MM.1S (cell line): Measurements from ENCODE around the gene GNA14.

ENCODE experiments used
- DNase-seq: peaks from one replicate; pipeline ENCODE4 v3.0.0-alpha.2; 2015
- H2AFZ ChIP-seq: fragments of 300-600 bp; sonication (generic); 2 replicates; pipeline ENCODE4 v1.6.0; 2016; ENCODE audit warnings: antibody characterized with exemption, low read length
- H3F3A ChIP-seq: fragments of 300-600 bp; sonication (generic); 2 replicates; pipeline ENCODE4 v1.6.1; 2016; ENCODE audit warnings: mild to moderate bottlenecking, antibody characterized with exemption, low read length, moderate library complexity, mixed read lengths; ENCODE audit not compliant: insufficient read depth
- H3K27ac ChIP-seq: fragments of 300-600 bp; sonication (generic); 2 replicates; pipeline ENCODE4 v1.5.1; 2016; ENCODE audit warnings: mild to moderate bottlenecking, low read length
- H3K27me3 ChIP-seq: fragments of 300-600 bp; sonication (generic); replicated peaks from 2 replicates; pipeline ENCODE4 v1.6.0; 2016; ENCODE audit warnings: low read length; ENCODE audit not compliant: insufficient read depth
- H3K36me3 ChIP-seq: fragments of 300-600 bp; sonication (generic); replicated peaks from 2 replicates; pipeline ENCODE4 v1.6.1; 2016; ENCODE audit warnings: mild to moderate bottlenecking, low read length, mixed read lengths; ENCODE audit not compliant: insufficient read depth
- H3K4me1 ChIP-seq: fragments of 300-600 bp; sonication (generic); 2 replicates; pipeline ENCODE4 v1.6.1; 2016; ENCODE audit warnings: low read length, mixed read lengths
- H3K4me2 ChIP-seq: fragments of 300-600 bp; sonication (generic); 2 replicates; pipeline ENCODE4 v1.6.0; 2016; ENCODE audit warnings: low read depth, low read length
- H3K4me3 ChIP-seq: fragments of 300-600 bp; sonication (generic); 2 replicates; pipeline ENCODE4 v1.5.1; 2016; ENCODE audit warnings: low read length, mixed read lengths
- H3K79me2 ChIP-seq: fragments of 300-600 bp; sonication (generic); 2 replicates; pipeline ENCODE4 v1.6.1; 2016; ENCODE audit warnings: mixed run types, low read length, mixed read lengths
- H3K9ac ChIP-seq: fragments of 300-600 bp; sonication (generic); 2 replicates; pipeline ENCODE4 v1.6.1; 2016; ENCODE audit warnings: low read length, mixed read lengths
- H3K9me2 ChIP-seq: fragments of 300-600 bp; sonication (generic); replicated peaks from 2 replicates; pipeline ENCODE4 v1.6.1; 2016; ENCODE audit warnings: mild to moderate bottlenecking, low read length, mixed read lengths; ENCODE audit not compliant: insufficient read depth
- H3K9me3 ChIP-seq: fragments of 300-600 bp; sonication (generic); replicated peaks from 2 replicates; pipeline ENCODE4 v1.6.1; 2016; ENCODE audit warnings: mild to moderate bottlenecking, low read length, mixed read lengths; ENCODE audit not compliant: insufficient read depth
- H4K20me1 ChIP-seq: fragments of 300-600 bp; sonication (generic); 2 replicates; pipeline ENCODE4 v1.6.1; 2016; ENCODE audit warnings: mild to moderate bottlenecking, low read length, moderate library complexity, mixed read lengths; ENCODE audit not compliant: insufficient read depth
- EZH2 ChIP-seq: fragments of 300-600 bp; sonication (generic); optimal IDR thresholded peaks from 2 replicates; pipeline ENCODE3; 2017; ENCODE audit warnings: low read depth, mild to moderate bottlenecking, antibody characterized with exemption, low read length, mixed read lengths
- EZH2phosphoT487 ChIP-seq: fragments of 300-600 bp; sonication (generic); IDR thresholded peaks from 2 replicates; pipeline ENCODE4 v1.6.1; 2018; ENCODE audit warnings: antibody characterized with exemption, low read length
- TF ChIP-seq, protein P1 (sequence below): fragments of 300-600 bp; sonication (generic); IDR thresholded peaks from 2 replicates; pipeline ENCODE4 v1.5.1; 2016; ENCODE audit warnings: antibody characterized with exemption, low read length, mixed read lengths

The GNA14 gene

DNA sequence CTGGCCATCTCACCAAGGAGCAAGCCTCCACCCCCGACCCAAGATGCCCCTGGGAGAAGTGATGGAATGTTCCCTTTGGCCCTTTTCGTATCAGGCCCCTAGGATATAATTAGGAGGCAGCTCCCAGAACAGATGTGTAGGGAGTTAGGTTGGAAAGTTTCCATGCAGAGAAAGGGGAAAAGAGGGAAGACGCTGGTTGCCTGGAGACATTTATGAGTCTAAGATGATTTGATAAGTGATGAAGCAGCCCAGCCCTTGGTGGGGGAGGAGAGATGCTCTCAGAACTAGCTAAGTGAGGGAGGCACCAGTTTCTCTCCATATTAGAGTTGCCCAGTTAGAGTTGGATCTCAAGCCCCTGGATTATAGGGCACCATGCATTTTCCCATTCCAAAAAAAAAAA, 137.5 kb downstream of the GNA14 start:
- H3F3A ChIP-seq, result no peaks in the 10 kb centered on the region
- no peaks in the 10 kb centered on the region for H3K9me3 ChIP-seq
- TF ChIP-seq, protein P1, sequence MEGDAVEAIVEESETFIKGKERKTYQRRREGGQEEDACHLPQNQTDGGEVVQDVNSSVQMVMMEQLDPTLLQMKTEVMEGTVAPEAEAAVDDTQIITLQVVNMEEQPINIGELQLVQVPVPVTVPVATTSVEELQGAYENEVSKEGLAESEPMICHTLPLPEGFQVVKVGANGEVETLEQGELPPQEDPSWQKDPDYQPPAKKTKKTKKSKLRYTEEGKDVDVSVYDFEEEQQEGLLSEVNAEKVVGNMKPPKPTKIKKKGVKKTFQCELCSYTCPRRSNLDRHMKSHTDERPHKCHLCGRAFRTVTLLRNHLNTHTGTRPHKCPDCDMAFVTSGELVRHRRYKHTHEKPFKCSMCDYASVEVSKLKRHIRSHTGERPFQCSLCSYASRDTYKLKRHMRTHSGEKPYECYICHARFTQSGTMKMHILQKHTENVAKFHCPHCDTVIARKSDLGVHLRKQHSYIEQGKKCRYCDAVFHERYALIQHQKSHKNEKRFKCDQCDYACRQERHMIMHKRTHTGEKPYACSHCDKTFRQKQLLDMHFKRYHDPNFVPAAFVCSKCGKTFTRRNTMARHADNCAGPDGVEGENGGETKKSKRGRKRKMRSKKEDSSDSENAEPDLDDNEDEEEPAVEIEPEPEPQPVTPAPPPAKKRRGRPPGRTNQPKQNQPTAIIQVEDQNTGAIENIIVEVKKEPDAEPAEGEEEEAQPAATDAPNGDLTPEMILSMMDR, result no peak
- TF ChIP-seq EZH2phosphoT487 (no peak), EZH2 (no peak)
- H2AFZ ChIP-seq, result no peak overlapping the region
- H4K20me1 ChIP-seq, result no peaks in the 10 kb centered on the region
- H3K9ac ChIP-seq, result no peak overlapping the region
- H3K27ac ChIP-seq, result no peak overlapping the region
- no peaks in the 10 kb centered on the region for H3K4me1 ChIP-seq
- no peak overlapping the region for H3K4me3 ChIP-seq
- no peaks in the 10 kb centered on the region for H3K9me2 ChIP-seq
- DNase-seq, result no peak
- H3K36me3 ChIP-seq, result no peaks in the 10 kb centered on the region
- no peak overlapping the region for H3K4me2 ChIP-seq
- no peaks in the 10 kb centered on the region for H3K27me3 ChIP-seq
- no peaks in the 10 kb centered on the region for H3K79me2 ChIP-seq

DNA sequence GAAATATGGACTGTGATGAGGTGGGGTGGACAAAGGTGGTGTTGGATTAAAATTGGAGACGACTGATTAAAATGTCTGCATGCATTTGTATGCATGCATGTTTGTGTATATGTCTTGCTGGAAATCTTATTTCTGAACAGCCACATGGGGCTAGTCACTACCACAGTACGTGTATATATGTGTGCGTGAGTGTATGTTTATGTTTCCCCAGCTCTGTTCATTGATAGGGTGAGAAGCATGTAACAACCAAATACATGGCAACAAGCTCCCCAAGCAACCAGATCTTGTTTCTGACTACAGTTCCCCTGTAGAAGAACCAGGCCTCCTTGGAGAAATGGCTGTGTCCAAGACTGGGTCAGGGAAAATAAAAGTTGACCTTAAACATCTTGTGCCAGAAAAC, 139.7 kb downstream of the GNA14 start:
- no peak for TF ChIP-seq EZH2phosphoT487

DNA sequence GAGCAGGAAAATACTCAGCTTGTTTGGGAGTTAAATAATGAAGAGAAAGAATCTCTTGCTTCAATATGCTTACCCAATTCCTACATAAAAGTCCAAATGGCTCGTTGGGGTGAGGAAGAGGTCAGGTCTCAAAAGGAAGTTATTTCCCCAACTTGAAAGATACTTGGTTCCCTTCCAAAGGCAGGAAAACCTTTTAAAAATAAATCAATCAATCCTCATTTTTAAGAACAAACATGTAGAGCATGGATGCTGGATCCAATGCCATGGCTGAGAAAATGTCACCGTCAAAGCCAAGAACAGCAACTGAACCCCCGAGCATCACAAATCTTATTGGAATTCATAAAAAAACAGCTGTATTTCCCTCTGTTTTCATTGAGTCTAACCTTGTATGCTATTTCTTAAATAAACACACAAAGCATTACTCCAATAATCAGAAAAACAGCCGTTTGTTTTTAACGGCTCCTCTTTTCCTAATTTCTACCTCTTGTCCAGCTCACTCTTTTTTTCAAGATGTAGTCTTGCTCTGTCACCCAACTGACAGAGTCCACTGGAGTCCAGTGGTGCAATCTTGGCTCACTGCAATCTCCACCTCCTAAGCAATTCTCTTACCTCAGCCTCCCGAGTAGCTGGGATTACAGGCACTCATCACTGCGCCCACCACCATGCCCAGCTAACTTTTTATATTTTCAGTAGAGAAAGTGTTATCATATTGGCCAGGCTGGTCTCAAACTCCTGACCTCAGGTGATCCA, 140.7 kb downstream of the GNA14 start:
- TF ChIP-seq EZH2phosphoT487 (no peak), EZH2 (no peak)
- TF ChIP-seq, protein P1, result no peak
- Histone ChIP-seq H3K4me1 (no peaks in the 10 kb centered on the region), H2AFZ (no peak overlapping the region), H3K9ac (no peak overlapping the region), H3K9me3 (no peaks in the 10 kb centered on the region), H3K27ac (no peak overlapping the region), H3K4me3 (no peak overlapping the region), H3K9me2 (no peaks in the 10 kb centered on the region), H3K4me2 (no peak overlapping the region), H3K27me3 (no peaks in the 10 kb centered on the region), H4K20me1 (no peaks in the 10 kb centered on the region), H3F3A (no peaks in the 10 kb centered on the region), H3K36me3 (no peaks in the 10 kb centered on the region), H3K79me2 (no peaks in the 10 kb centered on the region)
- no peak for DNase-seq

More for the DNA sequence above, 139.7 kb downstream of the GNA14 start:
- H3K27me3 ChIP-seq, result no peaks in the 10 kb centered on the region
- no peak for DNase-seq
- no peaks in the 10 kb centered on the region for H3K79me2 ChIP-seq
- H3F3A ChIP-seq, result no peaks in the 10 kb centered on the region
- no peak overlapping the region for H3K4me3 ChIP-seq
- no peak overlapping the region for H3K9ac ChIP-seq
- H3K36me3 ChIP-seq, result no peaks in the 10 kb centered on the region
- no peaks in the 10 kb centered on the region for H4K20me1 ChIP-seq
- no peak overlapping the region for H3K27ac ChIP-seq
- no peaks in the 10 kb centered on the region for H3K4me1 ChIP-seq
- H3K9me2 ChIP-seq, result no peaks in the 10 kb centered on the region
- no peaks in the 10 kb centered on the region for H3K9me3 ChIP-seq
- H3K4me2 ChIP-seq, result no peak overlapping the region
- H2AFZ ChIP-seq, result no peak overlapping the region

DNA sequence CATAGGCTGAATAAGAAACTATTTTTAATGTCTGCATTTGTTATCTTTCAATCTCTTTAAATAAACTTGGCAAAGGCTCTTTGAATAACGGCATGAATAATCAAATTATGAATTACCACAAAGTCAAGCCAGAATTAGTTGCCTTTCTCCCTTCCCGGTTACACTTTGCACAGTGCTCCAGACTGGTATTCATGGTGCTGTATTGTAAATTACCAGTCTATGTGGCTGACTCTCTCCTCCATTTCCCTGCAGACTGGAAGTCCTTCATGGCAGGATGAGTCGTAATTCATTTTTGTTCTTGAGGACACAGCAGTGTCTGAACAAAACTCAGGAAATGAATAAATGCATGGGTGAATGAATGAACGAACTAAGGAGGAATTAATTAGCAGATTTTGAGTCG, 142.9 kb downstream of the GNA14 start:
- no peak overlapping the region for H2AFZ ChIP-seq
- H3K79me2 ChIP-seq, result no peaks in the 10 kb centered on the region
- no peaks in the 10 kb centered on the region for H3K9me2 ChIP-seq
- H3K9me3 ChIP-seq, result no peaks in the 10 kb centered on the region
- TF ChIP-seq, protein P1, result no peak
- TF ChIP-seq EZH2 (no peak), EZH2phosphoT487 (no peak)
- H3F3A ChIP-seq, result no peaks in the 10 kb centered on the region
- H3K36me3 ChIP-seq, result no peaks in the 10 kb centered on the region
- no peak overlapping the region for H3K4me2 ChIP-seq
- H3K9ac ChIP-seq, result no peak overlapping the region
- no peaks in the 10 kb centered on the region for H4K20me1 ChIP-seq
- no peak for DNase-seq
- no peaks in the 10 kb centered on the region for H3K4me1 ChIP-seq
- H3K27ac ChIP-seq, result no peak overlapping the region
- no peak overlapping the region for H3K4me3 ChIP-seq
- no peaks in the 10 kb centered on the region for H3K27me3 ChIP-seq
